HepG2 (cell line): ENCODE results near the gene BSN. TPM values are rescaled to one million over a fixed set of nuclear protein-coding genes. Genes with fewer than 3 reads are reported as not detected.

ENCODE experiments used
- ATF7-NPFF ChIP-seq: sonication (generic); formaldehyde crosslinking; IDR thresholded peaks from 2 replicates; pipeline ENCODE4 v1.8.1; 2023; ENCODE audit warnings: mild to moderate bottlenecking, low read depth, missing genetic modification reagents, moderate library complexity
- BATF2 ChIP-seq: sonication (generic); formaldehyde crosslinking; IDR thresholded peaks from 2 replicates; pipeline ENCODE4 v1.8.0; 2022; ENCODE audit warnings: mild to moderate bottlenecking, missing genetic modification reagents, moderate library complexity
- BHLHE40 ChIP-seq: IDR thresholded peaks from 2 replicates; pipeline ENCODE4 v1.6.1; 2011; ENCODE audit warnings: low read length, improper control_type of control experiment
- GATAD1 ChIP-seq: IDR thresholded peaks from 2 replicates; pipeline ENCODE4 v1.6.1; 2016; ENCODE audit warnings: missing genetic modification reagents, missing compliant biosample characterization
- HBP1 ChIP-seq: IDR thresholded peaks from 2 replicates; pipeline ENCODE4 v1.6.1; 2016; ENCODE audit warnings: low read depth, control low read depth
- HOXA7 ChIP-seq: sonication (generic); formaldehyde crosslinking; IDR thresholded peaks from 2 replicates; pipeline ENCODE4 v1.8.1; 2022; ENCODE audit warnings: mild to moderate bottlenecking, missing genetic modification reagents, moderate library complexity
- KAT7 ChIP-seq: IDR thresholded peaks from 2 replicates; pipeline ENCODE4 v1.6.1; 2018; ENCODE audit warnings: borderline replicate concordance, missing compliant biosample characterization
- KDM2A ChIP-seq: sonication (generic); formaldehyde crosslinking; IDR thresholded peaks from 2 replicates; pipeline ENCODE4 v1.4.0; 2020; ENCODE audit warnings: low read depth, missing genetic modification reagents, borderline replicate concordance
- KLF15 ChIP-seq: sonication (generic); formaldehyde crosslinking; IDR thresholded peaks from 2 replicates; pipeline ENCODE4 v1.8.1; 2023; ENCODE audit warnings: borderline replicate concordance, mild to moderate bottlenecking, inconsistent platforms, missing genetic modification reagents, mixed read lengths
- MBNL3 ChIP-seq: fragments of 250-450 bp; sonication (Bioruptor Pico); conservative IDR thresholded peaks from 2 replicates; pipeline ENCODE4 v1.8.0; 2022; ENCODE audit warnings: mild to moderate bottlenecking, inconsistent platforms
- NFKBIZ ChIP-seq: IDR thresholded peaks from 2 replicates; pipeline ENCODE4 v1.6.1; 2018; ENCODE audit warnings: missing genetic modification reagents, missing compliant biosample characterization
- NPAS2 ChIP-seq: sonication (generic); formaldehyde crosslinking; IDR thresholded peaks from 2 replicates; pipeline ENCODE4 v1.8.0; 2022; ENCODE audit warnings: mild to moderate bottlenecking, missing genetic modification reagents, borderline replicate concordance
- PRPF4 ChIP-seq: fragments of 200-400 bp; formaldehyde crosslinking; IDR thresholded peaks from 2 replicates; pipeline ENCODE4 v1.6.1; 2016; ENCODE audit warnings: low read length, low read depth; ENCODE audit not compliant: poor library complexity, severe bottlenecking
- PTBP1 ChIP-seq: fragments of 200-400 bp; formaldehyde crosslinking; IDR thresholded peaks from 2 replicates; pipeline ENCODE4 v1.6.1; 2018; ENCODE audit warnings: low read length, low read depth; ENCODE audit not compliant: poor library complexity, severe bottlenecking
- REXO4 ChIP-seq: sonication (generic); formaldehyde crosslinking; IDR thresholded peaks from 2 replicates; pipeline ENCODE4 v1.8.0; 2022; ENCODE audit warnings: missing genetic modification reagents, mild to moderate bottlenecking, borderline replicate concordance
- SRY ChIP-seq: sonication (generic); formaldehyde crosslinking; IDR thresholded peaks from 2 replicates; pipeline ENCODE4 v1.8.0; 2022; ENCODE audit warnings: mild to moderate bottlenecking, missing genetic modification reagents
- TBP ChIP-seq: sonication (generic); formaldehyde crosslinking; IDR thresholded peaks from 2 replicates; pipeline ENCODE4 v1.5.0; 2020; ENCODE audit warnings: missing genetic modification reagents
- ZFY ChIP-seq: sonication (generic); formaldehyde crosslinking; IDR thresholded peaks from 2 replicates; pipeline ENCODE4 v1.4.0; 2020; ENCODE audit warnings: missing genetic modification reagents
- ZNF263 ChIP-seq: sonication (generic); formaldehyde crosslinking; IDR thresholded peaks from 2 replicates; pipeline ENCODE4 v1.4.0; 2020; ENCODE audit warnings: missing genetic modification reagents
- ZNF331 ChIP-seq: sonication (generic); formaldehyde crosslinking; IDR thresholded peaks from 2 replicates; pipeline ENCODE4 v1.4.0; 2020; ENCODE audit warnings: missing genetic modification reagents
- ZNF432 ChIP-seq: sonication (generic); formaldehyde crosslinking; IDR thresholded peaks from 2 replicates; pipeline ENCODE4 v1.5.0; 2020; ENCODE audit warnings: missing genetic modification reagents, mild to moderate bottlenecking, borderline replicate concordance
- ZNF589 ChIP-seq: sonication (generic); formaldehyde crosslinking; conservative IDR thresholded peaks from 2 replicates; pipeline ENCODE4 v1.8.0; 2022; ENCODE audit warnings: mild to moderate bottlenecking, moderate library complexity, missing genetic modification reagents
- ZNF691 ChIP-seq: sonication (generic); formaldehyde crosslinking; IDR thresholded peaks from 2 replicates; pipeline ENCODE4 v1.4.0; 2020; ENCODE audit warnings: missing genetic modification reagents, low read depth, mild to moderate bottlenecking, borderline replicate concordance
- ZNF761 ChIP-seq: sonication (generic); formaldehyde crosslinking; conservative IDR thresholded peaks from 2 replicates; pipeline ENCODE4 v1.4.0; 2020; ENCODE audit warnings: mild to moderate bottlenecking, missing genetic modification reagents
- ZNF891 ChIP-seq: sonication (generic); formaldehyde crosslinking; IDR thresholded peaks from 2 replicates; pipeline ENCODE4 v1.5.0; 2020; ENCODE audit warnings: mild to moderate bottlenecking, missing genetic modification reagents
- ZSCAN31 ChIP-seq: sonication (generic); formaldehyde crosslinking; IDR thresholded peaks from 2 replicates; pipeline ENCODE4 v1.5.0; 2020; ENCODE audit warnings: low read depth, mild to moderate bottlenecking, missing genetic modification reagents
- polyA plus RNA-seq, 8 experiments: library from polyadenylated mRNA; depleted of rRNA in 3 of 8; stranded (reverse) in 7 of 8; unstranded in 1 of 8; fragments of >200 nt; fragmentation: Illumina TruSeq in 4 of 8; extraction: Trizol in 4 of 8; gene quantifications; 2 replicates each; pipeline versions ENCODE4 v1.2.1 to v1.2.3, GENCODE V29; 2011 to 2016; ENCODE audit warnings: low read depth in 4 of 8, missing spikeins in 1 of 8, mixed read lengths in 1 of 8; ENCODE audit not compliant: insufficient read depth in 1 of 8
- total RNA-seq, 5 experiments: library from RNA; depleted of rRNA; stranded (reverse); fragments of >200 nt; fragmentation: Illumina TruSeq; extraction: Trizol; gene quantifications; 2 replicates each; pipeline ENCODE4 v1.2.3, GENCODE V29; 2016; ENCODE audit warnings: low read depth in 1 of 5

Gene BSN
- total and polyA plus RNA-seq, 2 of the 13 experiments (the other 11 are each of a cell fraction or from before 2014, with no cell fraction given) = 0.42 to 0.86 TPM

- TF ChIP-seq HBP1 (CRISPR knock-in tag) (0 out of 2 replicates have a peak, but pooled peaks have one; percentile 47), ZNF761 (no peak; the same call in 1 of the 2 replicates), KLF15 (CRISPR knock-in tag) (no peak), ATF7-NPFF (CRISPR knock-in tag) (peak; percentile 76; the same call in 1 of the 2 replicates), NFKBIZ (peak; percentile 71; the same call in 1 of the 2 replicates), PRPF4 (no peak), ZNF691 (peak; percentile 71; the same call in 1 of the 2 replicates), NPAS2 (CRISPR knock-in tag) (no peak), PTBP1 (no peak), HOXA7 (no peak), TBP (CRISPR knock-in tag) (no peak), ZNF432 (no peak), ZNF589 (no peak; the same call in 1 of the 2 replicates), ZNF331 (CRISPR knock-in tag) (peak; percentile 65; the same call in 1 of the 2 replicates), ZFY (CRISPR knock-in tag) (peak; percentile 58; the same call in 1 of the 2 replicates), SRY (CRISPR knock-in tag) (peak; percentile 52; the same call in 1 of the 2 replicates), BHLHE40 (peak; percentile 21; the same call in 1 of the 2 replicates), KAT7 (peak; percentile 42; the same call in 1 of the 2 replicates), MBNL3 (CRISPR knock-in tag) (no peak), ZNF263 (CRISPR knock-in tag) (no peak), KDM2A (CRISPR knock-in tag) (peak; percentile 98), BATF2 (CRISPR knock-in tag) (no peak), GATAD1 (CRISPR knock-in tag) (peak; percentile 97), REXO4 (0 out of 2 replicates have a peak, but pooled peaks have one; percentile 27), ZSCAN31 (CRISPR knock-in tag) (peak; percentile 54; the same call in 1 of the 2 replicates), ZNF891 (no peak)
Measured at GRCh38 chr3:49689046-49689907, 135.0 kb downstream of the BSN start, which contains the start of the genes MST1 and RNF123 (continued).
